Upper lobe of right lung (tissue), 1 donor: ENCODE measurements around the gene SLC23A3. TPM values are rescaled to one million over a fixed set of nuclear protein-coding genes. Genes with fewer than 3 reads are reported as not detected.

Source experiments
- ATAC-seq: fragments of 200-7000 bp; cut with Tn5 transposase; one replicate; pipeline ENCODE4 v1.9.1; 2020; ENCODE audit warnings: mild to moderate bottlenecking, moderate library complexity
- DNase-seq: peaks from one replicate; pipeline ENCODE4 v3.0.0-alpha.2; 2020
- H3K27ac ChIP-seq: fragments of 200-600 bp; one replicate; pipeline ENCODE4 v1.8.0; 2022
- H3K27me3 ChIP-seq: fragments of 200-600 bp; one replicate; pipeline ENCODE4 v1.8.0; 2022; ENCODE audit warnings: mild to moderate bottlenecking
- H3K36me3 ChIP-seq: fragments of 200-600 bp; one replicate; pipeline ENCODE4 v1.8.0; 2022
- H3K4me1 ChIP-seq: fragments of 200-600 bp; one replicate; pipeline ENCODE4 v1.8.0; 2022
- H3K4me3 ChIP-seq: fragments of 200-600 bp; one replicate; pipeline ENCODE4 v1.8.0; 2022; ENCODE audit warnings: mild to moderate bottlenecking
- H3K9me3 ChIP-seq: fragments of 200-600 bp; one replicate; pipeline ENCODE4 v1.8.0; 2022
- intact Hi-C: fragments of 100-400 bp; cut with DNase I; formaldehyde crosslinking; loops from one replicate; pipeline ENCODE4 v1.11.0; 2022
- total RNA-seq: library from RNA; stranded (reverse); fragmentation: NEBNext Ultra II Directional; extraction: Animal tissue kit (Norgen Biotek cat#: 25700); gene quantifications from one replicate; pipeline ENCODE4 v1.2.1, GENCODE V29; 2021
- TF ChIP-seq, protein P1 (sequence below): fragments of 200-600 bp; IDR thresholded peaks from one replicate; pipeline ENCODE4 v1.8.0; 2022; ENCODE audit warnings: antibody characterized with exemption
- donor health status: DM: no; HTN: yes; CAD: no; lungs with severe emphysema.

SLC23A3 gene
- total RNA-seq, 1 donor from 2014 or later, result 3.1 TPM

DNA sequence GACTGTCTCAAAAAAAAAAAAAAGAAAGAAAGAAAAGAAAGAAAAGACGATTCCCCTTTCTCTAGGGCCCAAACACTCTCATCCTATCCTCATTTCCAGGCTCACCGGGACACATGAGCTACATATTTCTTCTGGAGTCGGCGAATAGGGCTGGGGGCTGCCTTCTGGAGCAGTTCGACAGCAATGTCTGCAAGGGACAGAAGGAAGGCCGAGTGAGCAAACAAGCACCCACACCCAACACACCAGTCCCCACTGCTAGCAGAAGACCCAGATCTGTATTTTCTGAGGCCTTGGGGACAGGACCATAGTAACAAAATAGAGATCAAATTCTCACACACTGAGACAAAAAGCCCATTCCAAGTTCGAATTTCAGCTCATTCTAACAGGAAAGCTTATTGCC lies 5.7 kb upstream of the SLC23A3 start:
- Histone ChIP-seq H3K36me3 (peaks cover 52% of the 10 kb centered on the region), H3K4me1 (peaks cover 38% of the 10 kb centered on the region), H3K9me3 (no peaks in the 10 kb centered on the region), H3K4me3 (peak overlapping the region; percentile 73), H3K27ac (peak overlapping the region; percentile 98), H3K27me3 (no peaks in the 10 kb centered on the region)
- no peak for DNase-seq
- ATAC-seq, result no peak
- intact Hi-C loops, result loop anchor here (10.0 kb wide), 1 partner anchor 49 kb away; the partner anchor contains the start of genes ANKZF1 and ATG9A
- TF ChIP-seq, protein P1, sequence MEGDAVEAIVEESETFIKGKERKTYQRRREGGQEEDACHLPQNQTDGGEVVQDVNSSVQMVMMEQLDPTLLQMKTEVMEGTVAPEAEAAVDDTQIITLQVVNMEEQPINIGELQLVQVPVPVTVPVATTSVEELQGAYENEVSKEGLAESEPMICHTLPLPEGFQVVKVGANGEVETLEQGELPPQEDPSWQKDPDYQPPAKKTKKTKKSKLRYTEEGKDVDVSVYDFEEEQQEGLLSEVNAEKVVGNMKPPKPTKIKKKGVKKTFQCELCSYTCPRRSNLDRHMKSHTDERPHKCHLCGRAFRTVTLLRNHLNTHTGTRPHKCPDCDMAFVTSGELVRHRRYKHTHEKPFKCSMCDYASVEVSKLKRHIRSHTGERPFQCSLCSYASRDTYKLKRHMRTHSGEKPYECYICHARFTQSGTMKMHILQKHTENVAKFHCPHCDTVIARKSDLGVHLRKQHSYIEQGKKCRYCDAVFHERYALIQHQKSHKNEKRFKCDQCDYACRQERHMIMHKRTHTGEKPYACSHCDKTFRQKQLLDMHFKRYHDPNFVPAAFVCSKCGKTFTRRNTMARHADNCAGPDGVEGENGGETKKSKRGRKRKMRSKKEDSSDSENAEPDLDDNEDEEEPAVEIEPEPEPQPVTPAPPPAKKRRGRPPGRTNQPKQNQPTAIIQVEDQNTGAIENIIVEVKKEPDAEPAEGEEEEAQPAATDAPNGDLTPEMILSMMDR, result no peak

GRCh38 chr2:219174801-219175200 lies 5.0 kb upstream of the SLC23A3 start:
- H3K27ac ChIP-seq, result no peak overlapping the region
- intact Hi-C loops, result loop anchor here (10.0 kb wide), 1 partner anchor 50 kb away; the partner anchor contains the start of genes ANKZF1 and ATG9A
- TF ChIP-seq, protein P1, result no peak

DNA sequence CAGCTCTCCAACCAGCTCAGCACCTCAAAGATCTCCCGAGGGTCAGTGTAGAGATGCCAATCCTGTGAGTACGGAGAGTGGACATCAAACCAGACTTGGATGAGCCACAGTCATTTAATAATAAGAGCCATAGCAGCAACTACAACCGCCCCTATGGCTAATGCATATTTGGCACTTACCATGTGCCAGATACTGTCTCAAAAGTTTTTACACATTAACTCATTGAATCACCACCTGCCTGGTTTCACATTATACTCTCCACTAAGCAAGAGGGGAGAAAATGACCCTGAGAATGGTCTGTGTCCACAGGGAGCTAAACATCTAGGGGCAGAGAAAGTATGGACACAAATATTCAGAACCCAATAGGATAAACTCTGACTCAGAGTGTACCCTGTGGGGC lies 4.3 kb upstream of the SLC23A3 start:
- no peak for ATAC-seq
- Histone ChIP-seq H3K9me3 (no peaks in the 10 kb centered on the region), H3K4me3 (no peak overlapping the region), H3K27ac (no peak overlapping the region), H3K4me1 (peaks cover 31% of the 10 kb centered on the region), H3K27me3 (no peaks in the 10 kb centered on the region), H3K36me3 (peaks cover 39% of the 10 kb centered on the region)
- no peak for DNase-seq
- TF ChIP-seq, protein P1, result no peak
- intact Hi-C loops, result loop anchor here (10.0 kb wide), 1 partner anchor 51 kb away; the partner anchor contains the start of genes ANKZF1 and ATG9A

More at GRCh38 chr2:219174801-219175200, 5.0 kb upstream of the SLC23A3 start:
- no peak overlapping the region for H3K4me3 ChIP-seq
- no peaks in the 10 kb centered on the region for H3K9me3 ChIP-seq
- ATAC-seq (no peak), DNase-seq (no peak)
- no peaks in the 10 kb centered on the region for H3K27me3 ChIP-seq
- H3K4me1 ChIP-seq, result peaks cover 37% of the 10 kb centered on the region
- H3K36me3 ChIP-seq, result peaks cover 45% of the 10 kb centered on the region

GRCh38 chr2:219173176-219173575 lies 3.3 kb upstream of the SLC23A3 start:
- Histone ChIP-seq H3K9me3 (no peaks in the 10 kb centered on the region), H3K27me3 (no peaks in the 10 kb centered on the region), H3K27ac (no peak overlapping the region), H3K36me3 (peaks cover 38% of the 10 kb centered on the region), H3K4me1 (peaks cover 25% of the 10 kb centered on the region), H3K4me3 (no peak overlapping the region)
- ATAC-seq (no peak), DNase-seq (no peak)
- intact Hi-C loops, result loop anchor here (10.0 kb wide), 1 partner anchor 52 kb away; the partner anchor contains the start of genes ANKZF1 and ATG9A
- TF ChIP-seq, protein P1, result no peak

GRCh38 chr2:219172231-219173154 lies 2.7 kb upstream of the SLC23A3 start:
- H3K27me3 ChIP-seq, result no peaks in the 10 kb centered on the region
- intact Hi-C loops, result loop anchor here (10.0 kb wide), 1 partner anchor 52 kb away; the partner anchor contains the start of genes ANKZF1 and ATG9A
- no peak for DNase-seq
- peaks cover 25% of the 10 kb centered on the region for H3K4me1 ChIP-seq
- no peaks in the 10 kb centered on the region for H3K9me3 ChIP-seq
- no peak overlapping the region for H3K4me3 ChIP-seq
- no peak overlapping the region for H3K27ac ChIP-seq
- ATAC-seq, result no peak
- peaks cover 38% of the 10 kb centered on the region for H3K36me3 ChIP-seq
- TF ChIP-seq, protein P1, result no peak
